Adipocyte (in vitro differentiated cells): Measurements from ENCODE around the gene CCT6B.
"Not testable (repeated sequence)": the region's sequence is repeated elsewhere in the genome, so short reads cannot be mapped to it uniquely, and the experiment has no call there.

Source experiments
- DNase-seq: peaks from one replicate; pipeline ENCODE4 v3.0.0-alpha.2; 2015; ENCODE audit warnings: low read depth
- H3K27me3 ChIP-seq: replicated peaks from 2 replicates; pipeline ENCODE4 v1.7.0; 2013; ENCODE audit warnings: mild to moderate bottlenecking, low read length, moderate library complexity; ENCODE audit not compliant: control insufficient read depth, insufficient read depth
- H3K36me3 ChIP-seq: 2 replicates; pipeline ENCODE4 v1.7.0; 2013; ENCODE audit warnings: low read length, mild to moderate bottlenecking, moderate library complexity; ENCODE audit not compliant: control insufficient read depth, insufficient read depth, severe bottlenecking
- H3K4me1 ChIP-seq: 2 replicates; pipeline ENCODE4 v1.7.0; 2013; ENCODE audit warnings: mild to moderate bottlenecking, low read length, moderate library complexity; ENCODE audit not compliant: control insufficient read depth, insufficient read depth
- H3K4me3 ChIP-seq: 2 replicates; pipeline ENCODE4 v1.7.0; 2013; ENCODE audit warnings: mild to moderate bottlenecking, low read length, moderate library complexity
- H3K9ac ChIP-seq: 2 replicates; pipeline ENCODE4 v1.7.0; 2013; ENCODE audit warnings: mild to moderate bottlenecking, low read length, moderate library complexity
- H3K9me3 ChIP-seq: 2 replicates; pipeline ENCODE4 v1.7.0; 2013; ENCODE audit warnings: mild to moderate bottlenecking, low read length, moderate library complexity; ENCODE audit not compliant: control insufficient read depth

The CCT6B gene

GRCh38 chr17:34961093-34961911 is at the start of gene CCT6B, which contains the start of gene ZNF830:
Gene CCT6B (minus strand): TSS chr17:34961460. CDS start chr17:34961393, 67 bp downstream.
Gene ZNF830 (plus strand): TSS chr17:34961540. CDS start chr17:34961567, 27 bp downstream.
- H3K9me3 ChIP-seq, result no peaks in the 10 kb centered on the region
- DNase-seq, result peak; percentile 99
- peaks cover 17% of the 10 kb centered on the region for H3K36me3 ChIP-seq

DNA sequence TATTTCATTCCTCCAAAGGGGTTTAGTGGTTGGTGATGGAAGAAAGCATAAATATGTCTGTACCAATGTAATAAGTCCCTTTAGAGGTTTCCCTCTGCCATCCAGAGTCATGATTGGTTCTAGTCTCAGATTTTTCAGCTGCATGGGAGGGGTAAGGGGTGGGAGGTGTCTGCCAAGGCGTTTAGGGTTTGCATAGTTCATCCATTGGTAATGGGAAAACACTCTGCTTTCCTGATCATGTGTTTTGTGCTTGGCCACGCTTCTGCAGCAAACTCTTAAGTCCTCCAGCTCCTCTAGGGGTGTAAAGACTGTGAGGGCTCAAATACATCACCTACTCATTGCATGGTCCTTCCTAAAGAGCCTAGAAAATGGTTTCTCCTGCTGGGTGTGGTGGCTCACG is 48.8 kb upstream of the CCT6B start:
- Histone ChIP-seq H3K9ac (no peak overlapping the region), H3K36me3 (no peaks in the 10 kb centered on the region), H3K9me3 (no peaks in the 10 kb centered on the region), H3K4me3 (no peak overlapping the region), H3K4me1 (peaks cover under 1% of the 10 kb centered on the region), H3K27me3 (no peaks in the 10 kb centered on the region)
- DNase-seq, result no peak

More at GRCh38 chr17:34961093-34961911, at the start of gene CCT6B, which contains the start of gene ZNF830:
- H3K4me1 ChIP-seq, result peaks cover 22% of the 10 kb centered on the region
- peak within 1 kb of the TSS; percentile 97 for H3K9ac ChIP-seq
- peak within 1 kb of the TSS; percentile 99 for H3K4me3 ChIP-seq
- H3K27me3 ChIP-seq, result no peaks in the 10 kb centered on the region

GRCh38 chr17:35006961-35007360 is 45.7 kb upstream of the CCT6B start:
- Histone ChIP-seq H3K36me3 (no peaks in the 10 kb centered on the region), H3K27me3 (no peaks in the 10 kb centered on the region), H3K9ac (no peak overlapping the region), H3K4me1 (no peaks in the 10 kb centered on the region), H3K4me3 (no peak overlapping the region), H3K9me3 (no peaks in the 10 kb centered on the region)
- DNase-seq, result no peak

DNA sequence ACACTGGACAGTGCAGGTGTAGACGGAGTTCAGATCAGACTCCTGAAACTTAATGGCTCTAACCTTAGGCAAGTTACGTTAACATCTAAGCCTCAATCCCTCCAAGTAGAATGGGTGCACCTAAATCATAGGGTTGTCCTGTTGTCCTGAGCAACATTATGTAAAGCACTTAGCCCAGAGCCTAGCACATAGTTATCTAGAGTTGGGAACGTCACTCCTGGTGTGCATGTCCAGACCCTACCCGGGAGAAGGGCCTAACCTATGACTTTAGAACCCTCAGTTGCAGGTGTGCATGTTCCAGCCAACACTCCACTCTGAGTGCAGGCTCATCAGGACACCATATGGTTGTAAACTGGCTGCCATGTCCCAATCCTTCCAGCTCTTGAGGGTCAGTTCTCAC is 45.1 kb upstream of the CCT6B start:
- Histone ChIP-seq H3K9ac (no peak overlapping the region), H3K27me3 (no peaks in the 10 kb centered on the region), H3K9me3 (no peaks in the 10 kb centered on the region), H3K4me1 (no peaks in the 10 kb centered on the region), H3K4me3 (no peak overlapping the region), H3K36me3 (peaks cover 5% of the 10 kb centered on the region)
- no peak for DNase-seq

DNA sequence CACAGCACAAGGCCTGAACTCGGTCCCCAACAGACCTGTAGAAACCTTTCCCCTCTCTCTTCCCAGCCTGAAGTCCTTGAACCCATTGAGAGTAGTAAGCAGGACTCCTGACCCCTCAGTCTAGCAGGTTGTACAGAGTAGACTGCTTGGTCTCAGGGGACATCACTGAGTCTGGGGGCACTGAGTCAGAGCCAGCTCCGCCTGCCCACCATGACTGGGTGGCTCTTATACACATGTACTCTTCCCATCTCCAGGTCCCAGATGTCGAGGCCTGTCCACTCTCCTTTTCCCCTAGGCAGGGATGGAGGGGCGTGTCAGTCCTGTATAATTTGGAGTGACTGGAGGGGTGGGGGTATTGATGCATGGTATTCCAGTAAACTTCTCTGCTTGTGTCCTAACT is 42.5 kb upstream of the CCT6B start:
- no peak for DNase-seq
- H3K4me1 ChIP-seq, result no peaks in the 10 kb centered on the region
- peaks cover 12% of the 10 kb centered on the region for H3K36me3 ChIP-seq
- H3K27me3 ChIP-seq, result no peaks in the 10 kb centered on the region
- H3K9me3 ChIP-seq, result no peaks in the 10 kb centered on the region
- no peak overlapping the region for H3K4me3 ChIP-seq
- no peak overlapping the region for H3K9ac ChIP-seq

- H3K4me3 ChIP-seq, result no peak overlapping the region
- peak; percentile 17 for DNase-seq
- peaks cover 12% of the 10 kb centered on the region for H3K36me3 ChIP-seq
- H3K27me3 ChIP-seq, result no peaks in the 10 kb centered on the region
- H3K9me3 ChIP-seq, result no peaks in the 10 kb centered on the region
- no peaks in the 10 kb centered on the region for H3K4me1 ChIP-seq
- H3K9ac ChIP-seq, result no peak overlapping the region
Observed at GRCh38 chr17:35002876-35003551, 41.8 kb upstream of the CCT6B start.

DNA sequence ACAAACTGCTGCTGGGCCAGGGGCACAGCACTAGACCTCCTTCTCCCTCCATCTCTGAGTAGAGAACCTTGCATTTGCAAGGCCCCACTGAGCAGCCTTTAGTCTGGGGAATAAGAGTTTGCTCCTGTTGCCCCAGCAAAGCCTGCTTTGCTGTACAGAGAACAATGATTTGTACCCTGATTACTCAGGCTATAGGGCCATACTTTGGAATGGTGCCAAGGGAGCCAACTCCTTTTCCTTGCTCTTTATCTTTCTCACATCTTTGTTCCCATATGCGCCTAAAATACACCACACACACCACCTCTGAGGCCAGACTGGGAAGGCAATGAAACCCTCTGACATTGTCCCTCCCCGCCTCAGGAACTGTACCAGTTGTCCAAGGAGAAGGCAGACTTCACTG is 40.3 kb upstream of the CCT6B start:
- Histone ChIP-seq H3K36me3 (peaks cover 13% of the 10 kb centered on the region), H3K27me3 (no peaks in the 10 kb centered on the region), H3K4me1 (peaks cover 8% of the 10 kb centered on the region), H3K9ac (no peak overlapping the region), H3K4me3 (no peak overlapping the region), H3K9me3 (no peaks in the 10 kb centered on the region)
- no peak for DNase-seq

DNA sequence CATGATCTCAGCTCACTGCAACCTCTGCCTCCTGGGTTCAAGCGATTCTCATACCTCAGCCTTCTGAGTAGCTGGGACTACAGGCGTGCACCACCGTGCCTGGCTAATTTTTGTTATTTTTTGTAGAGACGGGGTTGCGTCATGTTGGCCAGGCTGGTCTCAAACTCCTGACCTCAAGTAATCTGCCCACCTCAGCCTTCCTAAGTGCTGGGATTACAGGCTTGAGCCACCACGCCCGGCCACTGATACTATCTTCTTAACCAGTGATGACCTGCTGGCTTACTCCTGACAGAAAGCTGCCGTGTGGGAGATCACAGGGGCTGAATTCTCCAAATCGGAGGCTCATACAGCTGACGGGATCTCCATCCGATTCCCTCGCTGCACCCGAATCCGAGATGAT is 39.7 kb upstream of the CCT6B start:
- not testable (repeated sequence) for H3K4me1 ChIP-seq, H3K9me3 ChIP-seq, H3K4me3 ChIP-seq, DNase-seq, H3K9ac ChIP-seq, H3K27me3 ChIP-seq
- peaks cover 19% of the 10 kb centered on the region for H3K36me3 ChIP-seq

DNA sequence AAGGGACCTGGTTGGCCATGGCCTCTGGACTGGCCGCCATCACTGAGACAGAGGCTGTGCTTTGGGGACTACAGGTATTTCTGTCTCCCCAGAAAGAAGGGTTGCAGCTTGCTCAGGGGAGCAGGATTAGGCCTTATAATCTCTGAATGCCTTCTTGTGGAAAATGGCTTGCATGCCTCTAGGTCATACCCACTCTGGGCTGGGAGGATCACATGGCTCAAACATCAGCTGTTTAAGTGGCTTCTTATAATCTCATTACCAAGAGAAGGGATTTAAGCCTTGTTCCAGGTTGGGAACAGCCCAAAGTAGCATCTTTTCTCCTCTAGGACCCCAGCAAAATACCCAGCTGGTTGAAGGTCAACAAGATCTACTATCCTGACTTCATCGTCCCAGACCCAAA is 38.2 kb upstream of the CCT6B start:
- Histone ChIP-seq H3K9me3 (no peaks in the 10 kb centered on the region), H3K4me3 (no peak overlapping the region), H3K4me1 (peaks cover 8% of the 10 kb centered on the region), H3K36me3 (peaks cover 33% of the 10 kb centered on the region), H3K9ac (no peak overlapping the region), H3K27me3 (no peaks in the 10 kb centered on the region)
- no peak for DNase-seq

DNA sequence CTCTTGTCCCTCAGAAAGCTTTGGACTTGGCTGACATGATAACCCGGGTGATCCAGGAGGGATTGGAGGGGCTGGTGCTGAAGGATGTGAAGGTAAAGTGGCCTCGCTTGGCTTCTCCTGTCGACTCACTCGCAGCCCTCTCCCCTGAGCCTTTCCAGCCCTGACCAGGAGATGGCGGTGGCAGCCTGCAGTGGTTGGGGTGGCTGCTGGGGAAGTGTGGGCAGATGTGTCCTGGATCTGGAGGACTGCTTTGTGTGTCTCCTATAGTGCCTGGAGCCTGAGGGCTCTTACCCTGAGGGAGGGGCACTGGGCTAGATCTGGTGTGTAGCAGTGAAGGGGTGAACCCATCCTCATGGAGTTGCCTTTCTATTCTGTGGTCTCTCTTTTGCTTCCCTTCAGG is 36.9 kb upstream of the CCT6B start:
- Histone ChIP-seq H3K4me3 (no peak overlapping the region), H3K36me3 (peaks cover 40% of the 10 kb centered on the region), H3K4me1 (peaks cover 8% of the 10 kb centered on the region), H3K27me3 (no peaks in the 10 kb centered on the region), H3K9ac (no peak overlapping the region), H3K9me3 (no peaks in the 10 kb centered on the region)
- peak; percentile 61 for DNase-seq

- Histone ChIP-seq H3K4me1 (peaks cover 8% of the 10 kb centered on the region), H3K4me3 (no peak overlapping the region), H3K9me3 (no peaks in the 10 kb centered on the region), H3K9ac (no peak overlapping the region), H3K36me3 (peaks cover 46% of the 10 kb centered on the region), H3K27me3 (no peaks in the 10 kb centered on the region)
- peak; percentile 94 for DNase-seq
Observed at GRCh38 chr17:34997355-34997862, 36.1 kb upstream of the CCT6B start.
